MM.1S (cell line): ENCODE data around the gene RAMAC.

Experiments used
- EZH2 ChIP-seq: fragments of 300-600 bp; sonication (generic); optimal IDR thresholded peaks from 2 replicates; pipeline ENCODE3; 2017; ENCODE audit warnings: low read depth, mild to moderate bottlenecking, antibody characterized with exemption, low read length, mixed read lengths
- EZH2phosphoT487 ChIP-seq: fragments of 300-600 bp; sonication (generic); IDR thresholded peaks from 2 replicates; pipeline ENCODE4 v1.6.1; 2018; ENCODE audit warnings: antibody characterized with exemption, low read length
- TF ChIP-seq, protein P1 (sequence below): fragments of 300-600 bp; sonication (generic); IDR thresholded peaks from 2 replicates; pipeline ENCODE4 v1.5.1; 2016; ENCODE audit warnings: antibody characterized with exemption, low read length, mixed read lengths

DNA sequence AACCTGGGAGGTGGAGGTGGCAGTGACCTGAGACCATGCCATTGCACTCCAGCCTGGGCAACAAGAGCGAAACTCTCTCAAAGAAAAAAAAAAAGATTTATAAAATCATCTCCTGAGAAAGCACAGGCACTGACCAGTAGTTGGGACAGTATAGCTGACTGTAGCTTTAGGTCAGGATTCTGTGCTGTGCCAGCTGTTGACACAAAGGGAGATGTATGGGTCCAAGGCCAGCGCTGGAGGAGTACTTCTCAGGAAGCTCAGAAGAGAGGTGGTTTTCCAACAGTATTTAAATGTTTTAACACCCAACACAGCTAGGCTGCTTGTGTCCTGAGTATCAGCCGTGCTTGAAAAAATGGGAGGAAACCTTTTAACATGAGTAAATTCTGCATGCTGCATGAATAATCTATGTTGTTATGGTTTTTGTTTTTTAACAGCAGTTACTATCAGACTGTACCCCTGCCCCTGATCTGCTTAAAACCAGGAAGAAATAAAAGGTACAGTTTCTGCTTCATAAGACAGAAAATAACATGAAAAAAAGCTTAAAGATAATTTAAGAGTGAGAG, 6.5 kb downstream of the RAMAC start:
- no peak for TF ChIP-seq EZH2
- TF ChIP-seq, protein P1, sequence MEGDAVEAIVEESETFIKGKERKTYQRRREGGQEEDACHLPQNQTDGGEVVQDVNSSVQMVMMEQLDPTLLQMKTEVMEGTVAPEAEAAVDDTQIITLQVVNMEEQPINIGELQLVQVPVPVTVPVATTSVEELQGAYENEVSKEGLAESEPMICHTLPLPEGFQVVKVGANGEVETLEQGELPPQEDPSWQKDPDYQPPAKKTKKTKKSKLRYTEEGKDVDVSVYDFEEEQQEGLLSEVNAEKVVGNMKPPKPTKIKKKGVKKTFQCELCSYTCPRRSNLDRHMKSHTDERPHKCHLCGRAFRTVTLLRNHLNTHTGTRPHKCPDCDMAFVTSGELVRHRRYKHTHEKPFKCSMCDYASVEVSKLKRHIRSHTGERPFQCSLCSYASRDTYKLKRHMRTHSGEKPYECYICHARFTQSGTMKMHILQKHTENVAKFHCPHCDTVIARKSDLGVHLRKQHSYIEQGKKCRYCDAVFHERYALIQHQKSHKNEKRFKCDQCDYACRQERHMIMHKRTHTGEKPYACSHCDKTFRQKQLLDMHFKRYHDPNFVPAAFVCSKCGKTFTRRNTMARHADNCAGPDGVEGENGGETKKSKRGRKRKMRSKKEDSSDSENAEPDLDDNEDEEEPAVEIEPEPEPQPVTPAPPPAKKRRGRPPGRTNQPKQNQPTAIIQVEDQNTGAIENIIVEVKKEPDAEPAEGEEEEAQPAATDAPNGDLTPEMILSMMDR = no peak
- TF ChIP-seq EZH2phosphoT487 = no peak
